Neural progenitor cell (in vitro differentiated cells): ENCODE results near the gene CSRP1. TPM values are rescaled to one million over a fixed set of nuclear protein-coding genes. Genes with fewer than 3 reads are reported as not detected.

Experiments
- DNase-seq: peaks from one replicate; pipeline ENCODE4 v3.0.0-alpha.2; 2016; ENCODE audit warnings: low spot score
- H2AFZ ChIP-seq: fragments of 200-600 bp; sonication (generic); replicated peaks from 2 replicates; pipeline ENCODE4 v1.6.1; 2016; ENCODE audit warnings: antibody characterized with exemption
- H3F3A ChIP-seq: fragments of 200-600 bp; sonication (generic); 2 replicates; pipeline ENCODE4 v1.6.1; 2016; ENCODE audit warnings: antibody characterized with exemption, low read depth
- H3K27ac ChIP-seq: fragments of 200-600 bp; sonication (generic); 2 replicates; pipeline ENCODE4 v1.5.1; 2016; ENCODE audit warnings: mild to moderate bottlenecking
- H3K27me3 ChIP-seq: fragments of 200-600 bp; sonication (generic); 2 replicates; pipeline ENCODE4 v1.6.1; 2016; ENCODE audit warnings: mild to moderate bottlenecking, moderate library complexity
- H3K36me3 ChIP-seq: fragments of 200-600 bp; sonication (generic); 2 replicates; pipeline ENCODE4 v1.5.1; 2016
- H3K4me1 ChIP-seq: fragments of 200-600 bp; sonication (generic); 2 replicates; pipeline ENCODE4 v1.6.1; 2016; ENCODE audit warnings: mixed run types
- H3K4me2 ChIP-seq: fragments of 200-600 bp; sonication (generic); 2 replicates; pipeline ENCODE4 v1.6.1; 2016
- H3K4me3 ChIP-seq: fragments of 200-600 bp; sonication (generic); 2 replicates; pipeline ENCODE4 v1.5.1; 2016
- H3K79me2 ChIP-seq: fragments of 200-600 bp; sonication (generic); 2 replicates; pipeline ENCODE4 v1.6.1; 2016; ENCODE audit warnings: low read depth
- H3K9ac ChIP-seq: fragments of 200-600 bp; sonication (generic); 2 replicates; pipeline ENCODE4 v1.6.1; 2016
- H3K9me3 ChIP-seq: fragments of 200-600 bp; sonication (generic); 2 replicates; pipeline ENCODE4 v1.5.1; 2016; ENCODE audit warnings: low read depth
- H4K20me1 ChIP-seq: fragments of 200-600 bp; sonication (generic); 2 replicates; pipeline ENCODE4 v1.6.1; 2016; ENCODE audit warnings: low read depth
- H3K27ac Mint-ChIP-seq: 3 replicates; pipeline ENCODE4 v1.8.0; 2021; ENCODE audit warnings: mixed read lengths
- H3K27me3 Mint-ChIP-seq: 2 replicates; pipeline ENCODE4 v1.8.0; 2022; ENCODE audit warnings: low read depth, mild to moderate bottlenecking, inconsistent platforms, moderate library complexity, mixed read lengths; ENCODE audit not compliant: insufficient read depth
- H3K36me3 Mint-ChIP-seq: 3 replicates; pipeline ENCODE4 v1.8.0; 2021; ENCODE audit warnings: mixed read lengths
- H3K4me1 Mint-ChIP-seq: 3 replicates; pipeline ENCODE4 v1.8.0; 2021; ENCODE audit warnings: mixed read lengths
- H3K4me3 Mint-ChIP-seq: 3 replicates; pipeline ENCODE4 v1.8.0; 2021; ENCODE audit warnings: mild to moderate bottlenecking, moderate library complexity, mixed read lengths
- H3K9me3 Mint-ChIP-seq: 3 replicates; pipeline ENCODE4 v1.8.0; 2020; ENCODE audit warnings: mixed read lengths
- CTCF ChIP-seq: fragments of 200-600 bp; sonication (generic); IDR thresholded peaks from 2 replicates; pipeline ENCODE4 v1.5.1; 2017; ENCODE audit warnings: antibody characterized with exemption, mild to moderate bottlenecking
- EZH2 ChIP-seq: fragments of 200-600 bp; sonication (generic); IDR thresholded peaks from 2 replicates; pipeline ENCODE4 v1.6.1; 2017; ENCODE audit warnings: antibody characterized with exemption, mild to moderate bottlenecking, moderate library complexity
- EZH2phosphoT487 ChIP-seq: fragments of 200-600 bp; sonication (generic); IDR thresholded peaks from 2 replicates; pipeline ENCODE4 v1.6.1; 2017; ENCODE audit warnings: antibody characterized with exemption
- total RNA-seq: library from RNA; depleted of rRNA; stranded (reverse); fragments of >200 nt; gene quantifications from 2 replicates; pipeline ENCODE4 v1.2.3, GENCODE V29; 2015; ENCODE audit warnings: low replicate concordance

The CSRP1 gene
- total RNA-seq, 1 donor from 2014 or later: 2.5 TPM

- Mint-ChIP-seq H3K4me3 (no peak overlapping the region), H3K27ac (no peak overlapping the region), H3K27me3 (peaks cover 3% of the 10 kb centered on the region), H3K9me3 (peaks cover 4% of the 10 kb centered on the region), H3K36me3 (peaks cover 4% of the 10 kb centered on the region), H3K4me1 (peaks cover 15% of the 10 kb centered on the region)
- no peak overlapping the region for H3K9ac ChIP-seq
- no peaks in the 10 kb centered on the region for H3F3A ChIP-seq
- H4K20me1 ChIP-seq: no peaks in the 10 kb centered on the region
- H3K27ac ChIP-seq: no peak overlapping the region
- H3K36me3 ChIP-seq: no peaks in the 10 kb centered on the region
- H3K4me2 ChIP-seq: no peak overlapping the region
- H3K4me1 ChIP-seq: peaks cover 13% of the 10 kb centered on the region
- H3K27me3 ChIP-seq: no peaks in the 10 kb centered on the region
- no peaks in the 10 kb centered on the region for H3K9me3 ChIP-seq
- H2AFZ ChIP-seq: no peak overlapping the region
- TF ChIP-seq EZH2phosphoT487 (no peak), EZH2 (no peak), CTCF (no peak)
- no peaks in the 10 kb centered on the region for H3K79me2 ChIP-seq
- no peak overlapping the region for H3K4me3 ChIP-seq
- DNase-seq: no peak
Observed at GRCh38 chr1:201489643-201490261, 17.2 kb downstream of the CSRP1 start.

GRCh38 chr1:201488830-201489589 is 17.9 kb downstream of the CSRP1 start:
- Mint-ChIP-seq H3K9me3 (peaks cover 4% of the 10 kb centered on the region), H3K36me3 (peaks cover 4% of the 10 kb centered on the region), H3K27ac (no peak overlapping the region), H3K4me3 (no peak overlapping the region), H3K4me1 (peaks cover 7% of the 10 kb centered on the region), H3K27me3 (peaks cover 3% of the 10 kb centered on the region)
- H3K4me3 ChIP-seq: no peak overlapping the region
- no peaks in the 10 kb centered on the region for H3K27me3 ChIP-seq
- H3K9ac ChIP-seq: no peak overlapping the region
- peaks cover 8% of the 10 kb centered on the region for H3K4me1 ChIP-seq
- no peaks in the 10 kb centered on the region for H3K36me3 ChIP-seq
- H3K27ac ChIP-seq: no peak overlapping the region
- TF ChIP-seq CTCF (no peak), EZH2 (no peak), EZH2phosphoT487 (no peak)
- H3F3A ChIP-seq: no peaks in the 10 kb centered on the region
- no peak overlapping the region for H2AFZ ChIP-seq
- no peak for DNase-seq
- no peaks in the 10 kb centered on the region for H3K79me2 ChIP-seq
- no peaks in the 10 kb centered on the region for H4K20me1 ChIP-seq
- no peak overlapping the region for H3K4me2 ChIP-seq
- no peaks in the 10 kb centered on the region for H3K9me3 ChIP-seq

- no peak overlapping the region for H3K4me3 ChIP-seq
- no peaks in the 10 kb centered on the region for H3K79me2 ChIP-seq
- H3K27me3 ChIP-seq: no peaks in the 10 kb centered on the region
- no peaks in the 10 kb centered on the region for H3K36me3 ChIP-seq
- TF ChIP-seq EZH2phosphoT487: no peak
- TF ChIP-seq EZH2: no peak
- TF ChIP-seq CTCF: no peak
- peaks cover 6% of the 10 kb centered on the region for H3K4me1 ChIP-seq
- H3K27ac ChIP-seq: no peak overlapping the region
- no peaks in the 10 kb centered on the region for H3F3A ChIP-seq
- DNase-seq: no peak
- no peaks in the 10 kb centered on the region for H4K20me1 ChIP-seq
- H2AFZ ChIP-seq: no peak overlapping the region
- Mint-ChIP-seq H3K9me3 (no peaks in the 10 kb centered on the region), H3K27me3 (no peaks in the 10 kb centered on the region), H3K27ac (no peak overlapping the region), H3K4me3 (no peak overlapping the region), H3K4me1 (no peaks in the 10 kb centered on the region), H3K36me3 (peaks cover 2% of the 10 kb centered on the region)
- no peak overlapping the region for H3K4me2 ChIP-seq
- no peak overlapping the region for H3K9ac ChIP-seq
- H3K9me3 ChIP-seq: no peaks in the 10 kb centered on the region
Observed at GRCh38 chr1:201487742-201488141, 19.2 kb downstream of the CSRP1 start.
